HCT116 (cell line): ENCODE results near the gene DERL2.

Source experiments
- RAD21 ChIP-seq: IDR thresholded peaks from 2 replicates; pipeline ENCODE4 v1.6.1; 2012; ENCODE audit warnings: low read depth, mild to moderate bottlenecking
- TF ChIP-seq, protein P1 (sequence below), 3 experiments: fragments of 200-600 bp in 1 of 3; sonication (generic) in 1 of 3; IDR thresholded peaks in 2 of 3; conservative IDR thresholded peaks in 1 of 3; 2 replicates each; pipeline ENCODE4 v1.5.1; 2012 to 2017; ENCODE audit warnings: low read depth in 2 of 3, low read length in 2 of 3, antibody characterized with exemption in 1 of 3, borderline replicate concordance in 1 of 3, control low read depth in 1 of 3, mild to moderate bottlenecking in 1 of 3, mixed read lengths in 1 of 3, mixed run types in 1 of 3, moderate library complexity in 1 of 3; ENCODE audit not compliant: insufficient read depth in 1 of 3

DNA sequence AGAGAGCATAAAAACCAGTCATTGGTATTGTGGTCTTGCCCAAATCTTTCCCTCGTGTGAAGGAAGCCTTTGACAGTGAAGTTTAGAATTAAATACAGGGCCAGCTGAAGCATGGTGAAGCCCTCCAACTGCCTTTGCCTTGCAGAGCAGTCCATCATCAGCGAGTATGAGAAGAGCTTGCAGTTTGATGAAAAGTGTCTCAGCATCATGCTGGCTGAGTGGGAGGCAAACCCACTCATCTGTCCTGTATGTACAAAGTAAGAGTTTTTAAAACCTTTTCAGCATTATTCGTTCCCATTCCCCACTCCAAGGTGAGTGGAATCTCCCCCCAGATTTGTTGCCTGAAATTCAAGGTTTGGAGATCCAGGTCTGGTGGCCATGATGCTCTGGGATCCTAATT is 60.2 kb downstream of the DERL2 start:
- TF ChIP-seq, protein P1, sequence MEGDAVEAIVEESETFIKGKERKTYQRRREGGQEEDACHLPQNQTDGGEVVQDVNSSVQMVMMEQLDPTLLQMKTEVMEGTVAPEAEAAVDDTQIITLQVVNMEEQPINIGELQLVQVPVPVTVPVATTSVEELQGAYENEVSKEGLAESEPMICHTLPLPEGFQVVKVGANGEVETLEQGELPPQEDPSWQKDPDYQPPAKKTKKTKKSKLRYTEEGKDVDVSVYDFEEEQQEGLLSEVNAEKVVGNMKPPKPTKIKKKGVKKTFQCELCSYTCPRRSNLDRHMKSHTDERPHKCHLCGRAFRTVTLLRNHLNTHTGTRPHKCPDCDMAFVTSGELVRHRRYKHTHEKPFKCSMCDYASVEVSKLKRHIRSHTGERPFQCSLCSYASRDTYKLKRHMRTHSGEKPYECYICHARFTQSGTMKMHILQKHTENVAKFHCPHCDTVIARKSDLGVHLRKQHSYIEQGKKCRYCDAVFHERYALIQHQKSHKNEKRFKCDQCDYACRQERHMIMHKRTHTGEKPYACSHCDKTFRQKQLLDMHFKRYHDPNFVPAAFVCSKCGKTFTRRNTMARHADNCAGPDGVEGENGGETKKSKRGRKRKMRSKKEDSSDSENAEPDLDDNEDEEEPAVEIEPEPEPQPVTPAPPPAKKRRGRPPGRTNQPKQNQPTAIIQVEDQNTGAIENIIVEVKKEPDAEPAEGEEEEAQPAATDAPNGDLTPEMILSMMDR (IDR thresholded peaks at IDR 0.05 in 2 of 3, conservative IDR thresholded peaks at IDR 0.05 in 1 of 3; ENCODE audit: borderline replicate concordance in 1 of 3, insufficient read depth in 1 of 3, low read depth in 2 of 3, low read length in 2 of 3), result no peak
- no peak for TF ChIP-seq RAD21
